ENCODE data around the gene FOCAD.
A peak's percentile ranks its signal among the peaks of the same experiment; 100 is the strongest.
"Not testable (repeated sequence)": the region's sequence is repeated elsewhere in the genome, so short reads cannot be mapped to it uniquely, and the experiment has no call there.

Gene FOCAD

DNA sequence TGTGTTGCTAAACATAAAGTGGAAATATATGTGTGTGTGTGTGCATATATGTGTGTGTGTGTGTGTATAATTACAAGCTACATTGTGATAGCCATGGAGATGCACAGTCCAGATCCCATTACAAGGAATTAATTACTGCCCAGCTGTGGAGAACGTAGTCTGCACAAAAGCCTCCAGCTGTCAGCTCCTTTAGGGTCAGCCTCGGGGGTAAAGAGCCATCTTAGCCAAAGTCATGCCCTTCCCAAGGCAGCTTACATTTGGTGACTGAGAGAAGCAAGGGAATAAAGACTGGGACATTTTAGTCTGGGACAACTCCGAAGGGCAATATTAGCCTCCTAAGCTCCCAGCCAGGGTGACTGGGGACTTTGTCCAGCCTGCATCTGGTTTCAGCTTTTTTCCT lies 21.9 kb upstream of the FOCAD start:
- Mint-ChIP-seq H3K27ac (no peak overlapping the region), H3K36me3 (no peaks in the 10 kb centered on the region), H3K4me3 (no peak overlapping the region), H3K27me3 (peaks cover 9% of the 10 kb centered on the region), H3K4me1 (no peaks in the 10 kb centered on the region), H3K9me3 (no peaks in the 10 kb centered on the region)
- no peak for ATAC-seq

DNA sequence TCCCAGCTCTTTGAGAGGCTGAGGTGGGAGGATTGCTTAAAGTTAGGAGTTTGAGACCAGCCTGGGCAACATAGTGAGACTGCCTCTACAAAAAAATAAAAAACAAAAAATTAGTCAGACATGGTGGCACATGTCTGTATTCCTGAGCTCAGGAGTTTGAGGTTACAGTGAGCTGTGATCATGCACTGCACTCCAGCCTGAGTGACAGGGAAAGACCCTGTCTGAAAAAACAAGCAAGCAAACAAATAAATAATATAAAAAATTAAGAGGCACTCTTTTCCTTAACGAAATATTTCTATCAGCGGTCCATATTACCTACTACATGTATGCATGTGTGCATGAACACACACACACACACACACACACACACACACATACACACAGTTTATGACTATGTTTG lies 20.9 kb upstream of the FOCAD start:
- Mint-ChIP-seq H3K27ac (no peak overlapping the region), H3K4me1 (no peaks in the 10 kb centered on the region), H3K9me3 (no peaks in the 10 kb centered on the region), H3K4me3 (no peak overlapping the region), H3K27me3 (peaks cover 9% of the 10 kb centered on the region), H3K36me3 (no peaks in the 10 kb centered on the region)
- ATAC-seq = no peak

DNA sequence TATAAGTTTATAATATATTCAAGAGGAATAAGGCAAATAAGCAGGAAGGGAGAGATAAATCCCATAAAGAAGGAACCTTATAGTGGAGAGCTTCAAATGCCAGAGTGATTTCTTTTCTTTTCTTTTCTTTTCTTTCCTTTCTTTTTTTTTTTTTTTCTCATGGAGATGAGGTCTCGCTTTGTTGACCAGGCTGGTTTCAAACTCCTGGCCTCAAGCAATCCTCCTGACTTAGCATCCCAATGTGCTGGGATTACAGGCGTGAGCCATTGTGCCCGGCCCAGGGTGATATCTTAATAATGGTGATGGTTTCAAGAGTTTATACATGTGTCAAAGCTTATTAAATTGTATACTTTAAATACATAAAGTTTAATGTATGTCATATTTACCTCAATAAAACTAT lies 19.6 kb upstream of the FOCAD start:
- no peaks in the 10 kb centered on the region for H3K4me1 Mint-ChIP-seq
- no peaks in the 10 kb centered on the region for H3K36me3 Mint-ChIP-seq
- no peaks in the 10 kb centered on the region for H3K9me3 Mint-ChIP-seq
- no peak for ATAC-seq
- no peak overlapping the region for H3K4me3 Mint-ChIP-seq
- no peak overlapping the region for H3K27ac Mint-ChIP-seq
- peaks cover 9% of the 10 kb centered on the region for H3K27me3 Mint-ChIP-seq

DNA sequence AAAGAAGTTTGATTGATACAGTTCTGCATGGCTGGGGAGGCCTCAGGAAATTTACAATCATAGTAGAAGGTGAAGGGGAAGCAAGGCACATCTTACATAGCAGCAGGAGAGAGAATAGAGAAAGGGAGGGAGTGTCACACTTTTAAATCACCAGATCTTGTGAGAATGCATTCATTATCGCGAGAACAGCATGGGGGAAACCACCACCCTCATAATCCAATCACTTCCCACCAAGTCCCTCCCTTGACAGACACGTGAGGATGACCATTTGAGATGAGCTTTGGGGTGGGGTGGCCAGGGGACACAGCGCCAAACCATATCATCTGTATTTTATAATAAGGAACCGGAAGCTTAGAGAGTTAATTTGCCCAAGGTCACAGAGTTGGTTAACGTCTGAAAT lies 13.7 kb upstream of the FOCAD start:
- ATAC-seq = no peak
- Mint-ChIP-seq H3K27ac (no peak overlapping the region), H3K9me3 (no peaks in the 10 kb centered on the region), H3K4me1 (no peaks in the 10 kb centered on the region), H3K36me3 (no peaks in the 10 kb centered on the region), H3K4me3 (no peak overlapping the region), H3K27me3 (peaks cover 9% of the 10 kb centered on the region)

GRCh38 chr9:20671635-20672034 lies 12.4 kb upstream of the FOCAD start:
- no peak overlapping the region for H3K27ac Mint-ChIP-seq
- H3K4me1 Mint-ChIP-seq = no peaks in the 10 kb centered on the region
- H3K9me3 Mint-ChIP-seq = no peaks in the 10 kb centered on the region
- no peak for ATAC-seq
- no peak overlapping the region for H3K4me3 Mint-ChIP-seq
- peaks cover 3% of the 10 kb centered on the region for H3K27me3 Mint-ChIP-seq
- H3K36me3 Mint-ChIP-seq = peaks cover 4% of the 10 kb centered on the region

DNA sequence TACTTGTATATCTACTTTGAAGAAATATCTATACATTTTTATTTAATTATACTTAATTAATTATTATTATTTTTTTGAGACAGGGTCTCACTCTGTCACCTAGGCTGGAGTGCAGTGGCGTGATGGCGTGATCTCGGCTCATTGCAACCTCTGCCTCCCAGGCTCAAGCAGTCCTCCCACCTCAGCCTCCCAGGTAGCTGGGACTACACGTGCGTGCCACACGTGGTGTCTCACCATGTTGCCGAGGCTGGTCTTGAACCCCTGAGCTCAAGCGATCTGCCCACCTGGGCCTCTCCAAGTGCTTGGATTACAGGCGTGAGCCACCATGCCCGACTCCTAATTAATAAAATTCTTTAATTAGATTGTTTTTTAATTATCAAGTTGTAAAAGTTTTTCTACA lies 10.5 kb upstream of the FOCAD start:
- not testable (repeated sequence) for H3K36me3 Mint-ChIP-seq, H3K9me3 Mint-ChIP-seq, H3K4me1 Mint-ChIP-seq, H3K4me3 Mint-ChIP-seq, H3K27me3 Mint-ChIP-seq, ATAC-seq, H3K27ac Mint-ChIP-seq

- Mint-ChIP-seq H3K4me1 (peaks cover 18% of the 10 kb centered on the region), H3K4me3 (no peak overlapping the region), H3K27ac (no peak overlapping the region), H3K36me3 (no peaks in the 10 kb centered on the region), H3K27me3 (no peaks in the 10 kb centered on the region), H3K9me3 (no peaks in the 10 kb centered on the region)
- no peak for ATAC-seq
Measured at GRCh38 chr9:20681467-20681866, 2.6 kb upstream of the FOCAD start.

DNA sequence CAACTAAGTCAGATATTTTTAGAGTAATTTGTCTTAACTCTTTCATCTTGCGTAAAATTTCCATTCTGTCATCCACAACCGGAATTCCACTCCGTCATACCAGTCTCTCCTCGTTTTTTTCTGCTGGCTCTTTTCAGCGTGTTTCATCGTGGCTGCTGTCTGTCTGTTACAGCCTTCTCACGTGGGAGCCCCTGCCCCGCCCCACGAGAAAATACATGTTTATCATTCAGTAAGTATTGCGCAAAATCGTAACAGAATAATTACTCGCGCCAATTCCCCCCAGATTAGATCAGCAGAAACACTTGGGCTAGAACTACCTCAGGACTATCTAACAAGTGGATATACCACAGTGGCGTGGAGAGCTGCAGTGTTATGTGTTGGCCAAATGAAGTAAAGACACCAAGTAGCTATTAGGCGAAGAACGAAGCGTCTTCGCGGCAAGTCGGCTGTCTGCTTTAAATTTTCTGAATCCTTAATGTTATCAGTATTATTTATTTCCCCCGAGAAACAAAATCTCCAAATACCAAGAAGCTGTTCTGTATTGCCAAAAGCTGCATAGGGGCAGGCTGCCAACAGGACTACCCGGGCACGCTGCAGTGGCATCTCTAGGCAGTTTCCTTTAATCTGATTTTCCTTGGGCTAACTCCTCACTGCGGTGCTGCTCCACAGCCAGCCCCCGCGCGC lies 566 bp upstream of the FOCAD start:
- H3K27me3 Mint-ChIP-seq = no peaks in the 10 kb centered on the region
- peak overlapping the region; percentile 85 for H3K4me3 Mint-ChIP-seq
- peaks cover 18% of the 10 kb centered on the region for H3K4me1 Mint-ChIP-seq
- H3K9me3 Mint-ChIP-seq = no peaks in the 10 kb centered on the region
- peak; percentile 8 for ATAC-seq
- H3K36me3 Mint-ChIP-seq = no peaks in the 10 kb centered on the region
- no peak overlapping the region for H3K27ac Mint-ChIP-seq

- H3K27me3 Mint-ChIP-seq = no peaks in the 10 kb centered on the region
Measured at GRCh38 chr9:20684875-20685696, 1.0 kb downstream of the FOCAD start.

DNA sequence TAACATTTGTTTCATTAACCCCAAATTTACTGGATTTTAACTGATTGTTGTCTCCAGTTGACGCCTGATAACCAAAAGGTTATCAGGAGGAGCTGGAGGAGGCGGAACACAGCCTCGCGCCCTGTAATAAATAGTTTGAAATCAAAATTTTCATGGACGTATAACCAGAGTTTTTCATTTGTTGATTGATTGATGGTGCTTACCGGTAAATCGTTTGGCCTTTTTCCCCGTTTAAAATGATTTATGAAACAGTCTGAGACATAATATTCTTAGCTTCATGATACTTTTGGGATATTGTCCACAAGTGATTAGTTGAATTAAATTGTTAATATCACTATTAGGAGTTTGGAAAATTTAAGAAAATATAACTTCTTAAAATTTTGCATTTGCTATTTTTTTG lies 1.7 kb downstream of the FOCAD start:
- Mint-ChIP-seq H3K27me3 (no peaks in the 10 kb centered on the region), H3K4me1 (peaks cover 18% of the 10 kb centered on the region), H3K9me3 (no peaks in the 10 kb centered on the region), H3K4me3 (no peak overlapping the region), H3K36me3 (no peaks in the 10 kb centered on the region), H3K27ac (no peak overlapping the region)
- ATAC-seq = no peak

More at GRCh38 chr9:20684875-20685696, 1.0 kb downstream of the FOCAD start:
- Mint-ChIP-seq H3K9me3 (no peaks in the 10 kb centered on the region), H3K27ac (peak overlapping the region; percentile 11), H3K4me1 (peaks cover 18% of the 10 kb centered on the region), H3K36me3 (no peaks in the 10 kb centered on the region), H3K4me3 (peak overlapping the region; percentile 85)
- no peak for ATAC-seq

DNA sequence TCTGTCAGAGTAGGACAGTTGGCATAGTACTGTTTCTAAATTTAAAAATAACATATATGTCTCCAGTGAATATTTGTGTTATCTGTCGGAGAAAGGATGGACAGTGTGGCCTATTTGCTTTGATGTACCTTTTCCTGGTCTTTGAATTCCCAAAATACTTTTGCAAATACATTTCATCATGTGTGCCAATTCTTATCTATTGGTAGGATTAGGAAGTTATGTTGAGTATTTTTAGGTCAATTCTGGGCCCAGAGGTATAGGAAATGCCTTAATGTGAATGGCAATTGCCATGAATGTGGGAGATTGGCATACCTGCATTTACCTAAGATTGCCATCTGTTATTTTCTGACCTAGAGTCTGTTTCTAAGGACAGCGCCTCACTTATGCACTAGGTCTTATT lies 5.8 kb downstream of the FOCAD start:
- no peaks in the 10 kb centered on the region for H3K9me3 Mint-ChIP-seq
- no peaks in the 10 kb centered on the region for H3K27me3 Mint-ChIP-seq
- no peaks in the 10 kb centered on the region for H3K36me3 Mint-ChIP-seq
- ATAC-seq = no peak
- H3K4me3 Mint-ChIP-seq = no peak overlapping the region
- H3K4me1 Mint-ChIP-seq = peaks cover 6% of the 10 kb centered on the region
- H3K27ac Mint-ChIP-seq = no peak overlapping the region

DNA sequence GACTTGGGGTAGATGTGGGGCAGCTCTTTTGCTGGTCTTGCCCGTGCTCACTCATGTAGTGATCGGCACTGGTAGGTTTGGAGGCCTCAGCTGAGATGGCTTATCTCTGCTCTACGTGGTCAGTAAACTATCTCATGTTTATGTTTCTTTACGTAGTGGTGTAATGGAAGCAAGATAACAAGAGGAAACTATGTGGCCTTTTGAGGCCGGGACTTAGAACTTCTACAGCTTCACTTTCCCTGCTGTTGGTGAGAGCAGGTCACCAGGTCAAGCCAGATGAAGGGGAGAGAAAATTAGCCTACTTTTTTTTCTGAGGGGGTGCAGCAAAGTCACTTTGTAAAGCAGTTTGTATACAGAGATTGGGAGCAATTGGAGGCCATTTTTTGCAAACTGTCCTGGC lies 8.5 kb downstream of the FOCAD start:
- Mint-ChIP-seq H3K27ac (no peak overlapping the region), H3K4me3 (no peak overlapping the region), H3K4me1 (no peaks in the 10 kb centered on the region), H3K27me3 (no peaks in the 10 kb centered on the region), H3K9me3 (no peaks in the 10 kb centered on the region), H3K36me3 (peaks cover 6% of the 10 kb centered on the region)
- no peak for ATAC-seq

DNA sequence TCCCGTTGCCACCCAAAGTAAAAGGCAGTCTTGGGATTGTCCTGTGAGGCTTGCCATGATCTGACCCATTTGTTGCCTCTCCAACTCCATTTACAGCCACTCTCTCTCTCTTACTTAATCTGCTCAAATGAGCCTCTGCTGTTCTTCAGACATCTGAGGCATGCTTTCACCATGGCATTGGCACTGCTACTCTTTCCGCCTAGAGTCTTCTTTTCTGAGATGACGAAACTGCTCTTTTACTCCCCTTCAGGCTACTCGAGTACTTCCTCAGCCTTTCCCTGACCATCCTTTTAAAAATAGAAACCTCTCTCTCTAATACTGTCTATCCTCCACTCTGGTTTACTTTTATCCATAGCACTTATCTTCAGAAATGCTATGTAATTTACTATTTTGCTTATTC lies 9.0 kb downstream of the FOCAD start:
- no peak for ATAC-seq
- Mint-ChIP-seq H3K9me3 (no peaks in the 10 kb centered on the region), H3K27me3 (no peaks in the 10 kb centered on the region), H3K27ac (no peak overlapping the region), H3K4me3 (no peak overlapping the region), H3K36me3 (peaks cover 6% of the 10 kb centered on the region), H3K4me1 (no peaks in the 10 kb centered on the region)

GRCh38 chr9:20694248-20694647 lies 10.2 kb downstream of the FOCAD start:
- ATAC-seq = no peak
- no peaks in the 10 kb centered on the region for H3K9me3 Mint-ChIP-seq
- peaks cover 6% of the 10 kb centered on the region for H3K36me3 Mint-ChIP-seq
- H3K27ac Mint-ChIP-seq = no peak overlapping the region
- H3K4me1 Mint-ChIP-seq = no peaks in the 10 kb centered on the region
- H3K4me3 Mint-ChIP-seq = no peak overlapping the region
- H3K27me3 Mint-ChIP-seq = no peaks in the 10 kb centered on the region

- no peaks in the 10 kb centered on the region for H3K27me3 Mint-ChIP-seq
- H3K36me3 Mint-ChIP-seq = peaks cover 6% of the 10 kb centered on the region
- ATAC-seq = no peak
- H3K9me3 Mint-ChIP-seq = no peaks in the 10 kb centered on the region
- no peaks in the 10 kb centered on the region for H3K4me1 Mint-ChIP-seq
- H3K4me3 Mint-ChIP-seq = no peak overlapping the region
- H3K27ac Mint-ChIP-seq = no peak overlapping the region
Measured at GRCh38 chr9:20697021-20697719, 13.1 kb downstream of the FOCAD start.

GRCh38 chr9:20698782-20699181 lies 14.7 kb downstream of the FOCAD start:
- H3K27ac Mint-ChIP-seq = no peak overlapping the region
- peaks cover 6% of the 10 kb centered on the region for H3K36me3 Mint-ChIP-seq
- H3K4me3 Mint-ChIP-seq = no peak overlapping the region
- no peak for ATAC-seq
- H3K4me1 Mint-ChIP-seq = peaks cover 5% of the 10 kb centered on the region
- no peaks in the 10 kb centered on the region for H3K9me3 Mint-ChIP-seq
- H3K27me3 Mint-ChIP-seq = no peaks in the 10 kb centered on the region
